ENCODE data around the gene SHCBP1L.

- TF ChIP-seq, protein P1, sequence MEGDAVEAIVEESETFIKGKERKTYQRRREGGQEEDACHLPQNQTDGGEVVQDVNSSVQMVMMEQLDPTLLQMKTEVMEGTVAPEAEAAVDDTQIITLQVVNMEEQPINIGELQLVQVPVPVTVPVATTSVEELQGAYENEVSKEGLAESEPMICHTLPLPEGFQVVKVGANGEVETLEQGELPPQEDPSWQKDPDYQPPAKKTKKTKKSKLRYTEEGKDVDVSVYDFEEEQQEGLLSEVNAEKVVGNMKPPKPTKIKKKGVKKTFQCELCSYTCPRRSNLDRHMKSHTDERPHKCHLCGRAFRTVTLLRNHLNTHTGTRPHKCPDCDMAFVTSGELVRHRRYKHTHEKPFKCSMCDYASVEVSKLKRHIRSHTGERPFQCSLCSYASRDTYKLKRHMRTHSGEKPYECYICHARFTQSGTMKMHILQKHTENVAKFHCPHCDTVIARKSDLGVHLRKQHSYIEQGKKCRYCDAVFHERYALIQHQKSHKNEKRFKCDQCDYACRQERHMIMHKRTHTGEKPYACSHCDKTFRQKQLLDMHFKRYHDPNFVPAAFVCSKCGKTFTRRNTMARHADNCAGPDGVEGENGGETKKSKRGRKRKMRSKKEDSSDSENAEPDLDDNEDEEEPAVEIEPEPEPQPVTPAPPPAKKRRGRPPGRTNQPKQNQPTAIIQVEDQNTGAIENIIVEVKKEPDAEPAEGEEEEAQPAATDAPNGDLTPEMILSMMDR (IDR thresholded peaks at IDR 0.05), result no peak
- TF ChIP-seq POLR2AphosphoS5 (IDR thresholded peaks at IDR 0.05) (no peak), POLR2A (IDR thresholded peaks at IDR 0.05) (no peak)
These were observed 47.6 kb downstream of the SHCBP1L start for GRCh38 chr1:182905321-182905720.

Data from breast epithelium (tissue), 3 donors.